Islet of Langerhans (tissue), 1 donor: ENCODE measurements around the gene NEK7.

Experiments used
- FAIRE-seq: peaks from one replicate; lab custom pipeline; 2011; peaks lifted over from hg19 to GRCh38; lab: Jason Lieb, UNC

The NEK7 gene

DNA sequence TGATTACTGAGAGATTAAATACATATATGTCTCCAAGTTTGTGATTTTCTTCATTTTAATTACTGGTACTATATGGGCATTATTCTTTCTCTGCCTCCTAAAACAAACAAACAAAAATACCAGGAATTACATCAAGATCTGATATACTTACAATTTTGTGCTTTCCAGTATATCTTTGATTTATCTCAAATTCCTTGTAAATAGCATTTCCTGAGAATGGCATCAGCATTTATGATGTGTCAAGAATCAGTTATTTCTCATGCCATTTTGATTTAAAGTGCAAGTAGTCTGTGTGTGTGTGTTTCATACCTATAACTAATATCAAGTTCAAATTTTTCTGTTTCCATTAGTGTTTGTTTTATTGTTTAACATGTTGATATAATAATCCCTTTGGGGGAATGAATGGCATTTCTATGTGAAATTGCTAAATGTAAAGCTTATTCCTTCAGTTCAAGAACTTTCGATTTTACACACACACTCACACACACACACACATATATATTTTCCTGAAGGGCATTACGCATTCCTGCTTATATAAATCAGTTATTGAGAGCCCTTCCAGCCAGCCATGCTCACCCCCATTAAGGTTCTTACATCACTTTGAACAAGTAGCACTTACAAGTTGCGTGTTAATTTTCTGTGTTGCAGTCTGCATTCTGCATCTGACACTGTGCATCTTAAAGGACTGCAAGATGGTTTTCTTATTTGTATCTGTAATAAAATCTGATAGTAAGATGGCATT lies 102.7 kb downstream of the NEK7 start:
- FAIRE-seq: no peak

DNA sequence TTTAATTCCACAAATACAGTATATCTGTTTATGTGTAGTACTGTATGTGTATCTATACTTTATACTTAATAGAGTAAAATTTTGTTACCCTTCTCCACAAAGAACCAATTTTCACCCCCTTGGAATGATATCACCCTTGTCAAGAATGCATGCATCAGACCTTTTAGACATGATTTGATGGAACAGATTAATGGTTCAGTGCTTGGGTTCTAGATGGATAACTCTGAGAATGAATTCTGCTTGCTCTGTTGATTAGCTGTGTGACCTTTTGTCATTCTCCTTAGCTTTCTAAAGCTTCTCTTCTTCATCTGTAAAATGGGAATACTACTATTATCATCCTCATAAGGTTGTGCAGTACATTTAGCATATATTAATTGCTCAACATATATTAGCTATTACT lies 105.1 kb downstream of the NEK7 start:
- FAIRE-seq: no peak

DNA sequence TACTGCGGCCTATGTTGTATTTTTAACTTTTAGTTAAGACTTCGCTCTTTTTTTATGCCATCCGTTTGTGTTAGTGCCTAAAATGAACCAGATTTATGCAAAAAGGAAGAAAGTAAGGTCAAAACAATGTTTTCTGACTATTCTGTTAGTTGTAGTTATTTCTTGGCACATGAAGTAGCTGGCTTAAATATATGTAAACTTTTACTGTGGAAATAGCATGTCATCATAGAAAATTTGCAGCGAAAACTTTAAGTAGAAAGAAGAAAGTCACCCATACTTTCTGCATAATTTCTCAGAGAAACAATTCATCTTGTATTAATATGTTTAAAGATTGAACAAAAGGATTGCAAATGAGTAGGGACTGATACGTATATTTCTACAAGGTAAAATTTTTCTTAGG lies 106.4 kb downstream of the NEK7 start:
- no peak for FAIRE-seq

DNA sequence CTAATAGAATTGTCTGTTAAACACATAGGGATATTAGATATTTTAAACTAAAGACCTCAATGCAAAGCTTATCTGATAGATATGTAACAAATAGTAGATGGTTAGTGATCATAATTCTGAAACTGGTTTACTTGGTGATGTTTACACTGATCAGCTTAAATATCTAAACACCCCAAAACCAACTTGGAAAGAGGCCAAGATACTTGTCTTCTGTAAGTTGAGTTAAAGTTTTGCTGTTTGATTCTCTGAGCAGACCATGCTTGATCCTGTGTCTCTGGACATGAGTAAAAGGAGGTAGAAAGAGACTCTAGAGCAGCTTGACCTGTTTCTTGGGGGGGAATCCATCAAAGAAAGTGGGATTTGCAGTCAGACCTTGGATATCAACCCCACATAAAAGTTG lies 107.5 kb downstream of the NEK7 start:
- no peak for FAIRE-seq

DNA sequence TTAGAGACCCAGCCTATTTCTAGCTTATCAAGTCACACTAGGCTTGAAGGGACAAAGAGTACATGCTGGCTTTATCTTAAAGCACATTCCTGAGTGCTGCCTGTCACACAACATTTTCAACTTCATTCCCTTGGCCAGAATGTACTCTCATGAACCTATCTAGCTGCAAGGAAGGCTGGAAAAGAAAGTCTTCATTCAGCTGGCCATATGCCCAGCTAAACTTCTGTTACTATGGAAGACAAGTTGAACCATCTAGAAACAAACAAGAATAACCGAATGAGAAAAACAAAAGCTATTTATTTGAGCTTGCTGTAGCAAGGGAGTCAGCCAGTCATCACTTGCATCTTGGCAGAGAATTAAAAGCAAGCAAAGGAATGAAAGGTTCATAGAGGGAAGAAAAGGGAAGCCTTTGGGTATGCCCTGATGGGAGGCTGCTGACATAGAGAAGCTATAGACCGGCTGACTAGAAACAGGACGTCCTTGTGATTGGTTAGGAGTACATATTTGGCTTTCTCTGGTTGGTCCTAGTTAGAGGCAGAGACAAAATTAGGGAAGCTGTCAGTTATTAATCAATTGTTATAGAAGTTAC lies 108.4 kb downstream of the NEK7 start:
- no peak for FAIRE-seq

DNA sequence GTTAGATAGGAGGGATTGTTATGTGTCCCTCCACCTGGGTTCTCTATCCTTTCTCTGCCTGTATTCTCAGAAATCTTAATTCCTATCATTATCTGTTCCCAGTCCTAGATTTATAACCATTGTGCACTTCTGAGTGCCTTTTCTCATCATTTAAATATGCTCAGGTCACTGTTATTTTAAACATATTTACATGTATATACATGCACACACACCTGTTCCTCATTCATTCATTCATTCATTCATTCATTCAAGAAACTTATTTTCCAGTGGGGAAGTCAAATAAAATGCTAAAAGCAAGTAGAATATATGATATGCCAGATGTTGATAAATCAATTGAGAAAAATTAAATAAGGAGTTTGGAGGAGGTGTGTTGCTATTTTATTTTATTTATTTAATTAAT lies 110.3 kb downstream of the NEK7 start:
- FAIRE-seq: no peak

DNA sequence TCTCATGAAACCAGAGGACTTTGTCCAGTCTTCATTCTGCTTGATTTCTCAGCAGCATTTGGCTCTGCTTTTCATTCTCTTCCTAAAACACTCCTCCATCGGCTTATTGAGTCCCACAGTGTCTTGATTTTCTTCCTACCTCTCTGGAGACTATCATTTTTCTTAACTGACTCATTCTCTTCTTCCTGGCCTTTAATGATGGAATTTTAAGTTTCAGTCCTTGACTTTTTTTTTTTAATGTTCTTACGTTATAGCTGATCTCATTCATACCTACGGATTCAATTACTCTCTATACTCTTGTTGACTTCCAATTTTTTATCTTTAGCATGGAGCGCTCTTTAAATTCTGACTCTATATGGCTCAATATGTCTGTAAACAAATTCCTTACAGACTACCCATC lies 111.1 kb downstream of the NEK7 start:
- FAIRE-seq: no peak

DNA sequence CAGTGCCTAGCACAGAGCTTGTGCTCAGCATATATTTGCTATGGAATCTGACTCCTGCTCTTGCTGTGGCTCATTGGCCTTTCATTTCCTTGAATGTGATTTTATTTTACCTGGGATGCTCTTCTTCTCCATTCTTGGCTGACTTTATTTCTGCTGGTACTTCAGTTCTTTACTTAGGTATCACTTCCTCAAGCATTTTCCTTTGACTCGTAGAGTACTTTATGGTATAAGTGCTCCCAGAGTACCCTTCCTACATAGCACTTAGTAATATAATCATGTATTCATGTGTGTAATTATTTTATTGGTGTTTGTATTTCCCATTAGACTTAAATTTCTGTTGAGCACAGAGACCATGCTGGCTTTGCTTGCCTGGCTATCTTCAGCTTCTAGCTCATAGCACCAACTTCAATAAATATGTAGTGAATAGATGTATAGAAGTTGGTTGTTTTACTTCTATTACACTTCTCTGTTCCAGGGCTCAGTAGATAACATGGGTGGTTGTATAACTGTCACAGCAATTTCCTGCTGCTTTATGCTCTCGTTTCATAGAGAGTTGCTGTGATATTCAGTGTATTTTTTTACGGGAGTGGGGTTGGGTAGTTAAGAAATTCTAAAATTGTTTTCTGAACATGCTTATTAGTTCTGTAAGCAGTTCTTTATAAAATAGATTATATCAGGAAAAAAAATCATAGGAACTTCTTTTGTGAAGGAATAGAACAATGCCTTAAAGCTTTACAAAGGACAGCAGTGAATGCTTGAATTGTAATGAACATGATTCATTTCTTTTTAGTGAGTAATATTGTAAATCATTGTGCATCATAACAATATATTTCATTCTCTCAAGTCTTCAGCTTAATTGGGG lies 112.2 kb downstream of the NEK7 start:
- FAIRE-seq: no peak

DNA sequence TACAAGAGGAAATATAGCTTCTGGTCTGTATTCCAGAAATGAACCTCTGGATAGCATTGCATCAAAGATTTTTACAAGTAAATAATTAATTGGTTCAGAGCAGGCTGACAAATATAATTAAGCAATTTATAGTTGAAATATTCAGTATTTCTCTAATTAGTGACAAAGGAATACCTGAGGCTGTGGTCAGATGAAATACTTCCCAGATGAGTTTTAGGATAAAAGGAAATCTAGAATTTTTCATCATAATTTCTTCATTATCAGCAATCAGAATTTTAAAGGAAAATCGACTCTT lies 112.8 kb downstream of the NEK7 start:
- no peak for FAIRE-seq

DNA sequence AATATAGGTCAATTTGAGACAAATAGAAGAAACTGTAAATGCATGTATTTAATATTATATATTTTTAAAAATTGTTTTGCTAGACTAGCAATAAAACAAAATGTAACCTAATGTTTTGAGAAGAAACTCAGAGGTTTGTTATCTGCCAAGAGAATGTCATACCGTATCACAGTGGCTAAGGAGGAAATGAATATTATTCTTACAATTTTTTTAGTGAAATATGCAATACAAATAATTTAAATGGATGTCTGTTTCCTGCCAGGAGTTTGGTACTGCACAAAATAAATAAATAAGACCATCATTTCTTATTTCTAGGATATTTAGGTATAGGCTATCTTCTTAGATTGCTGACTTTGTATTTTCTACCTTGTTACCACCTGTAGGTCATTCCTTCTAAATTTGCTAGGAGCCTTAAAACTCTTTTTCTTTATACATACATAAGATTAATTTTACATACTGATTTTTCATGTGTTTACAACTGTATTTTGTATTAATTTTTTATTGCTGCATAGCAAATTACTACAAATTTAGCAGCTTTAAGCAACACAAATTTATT lies 113.6 kb downstream of the NEK7 start:
- peak; percentile 30 for FAIRE-seq

DNA sequence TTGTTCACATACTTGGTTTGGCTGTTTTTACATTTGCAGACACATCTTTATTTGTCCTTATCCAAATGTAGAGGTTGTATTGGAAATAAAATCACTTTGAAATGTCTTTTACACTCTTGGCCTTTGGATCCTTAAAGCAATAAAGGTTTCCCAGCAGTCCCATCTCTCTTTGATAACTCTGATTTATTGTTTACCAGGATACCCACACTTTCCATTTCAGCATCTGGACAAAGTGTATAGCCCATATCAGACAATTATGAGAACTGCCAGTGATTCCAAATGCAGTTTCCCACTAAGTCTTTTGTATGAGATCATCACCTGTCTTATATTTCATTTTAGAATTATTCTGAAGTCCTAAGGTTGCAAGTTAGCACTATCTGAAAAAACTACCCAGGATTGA lies 114.7 kb downstream of the NEK7 start:
- no peak for FAIRE-seq

DNA sequence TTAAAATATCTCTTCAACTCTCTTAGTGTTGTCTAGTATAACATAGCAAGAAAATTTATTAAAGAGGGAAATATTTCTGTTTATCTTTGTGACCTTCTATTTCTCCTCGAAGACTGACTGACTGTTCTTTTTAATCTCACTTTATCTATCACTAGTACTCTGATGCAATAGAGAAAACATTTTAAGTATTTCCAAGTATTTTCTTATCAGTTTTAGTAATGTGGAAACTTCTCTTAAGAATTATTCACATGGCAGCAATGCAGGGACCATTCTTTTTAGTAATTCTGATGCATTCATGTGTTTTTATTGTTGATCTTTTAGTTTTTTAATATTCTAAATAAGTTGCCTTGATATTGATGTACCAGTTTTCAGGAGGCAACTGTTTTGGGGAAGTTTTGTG lies 115.7 kb downstream of the NEK7 start:
- FAIRE-seq: no peak

DNA sequence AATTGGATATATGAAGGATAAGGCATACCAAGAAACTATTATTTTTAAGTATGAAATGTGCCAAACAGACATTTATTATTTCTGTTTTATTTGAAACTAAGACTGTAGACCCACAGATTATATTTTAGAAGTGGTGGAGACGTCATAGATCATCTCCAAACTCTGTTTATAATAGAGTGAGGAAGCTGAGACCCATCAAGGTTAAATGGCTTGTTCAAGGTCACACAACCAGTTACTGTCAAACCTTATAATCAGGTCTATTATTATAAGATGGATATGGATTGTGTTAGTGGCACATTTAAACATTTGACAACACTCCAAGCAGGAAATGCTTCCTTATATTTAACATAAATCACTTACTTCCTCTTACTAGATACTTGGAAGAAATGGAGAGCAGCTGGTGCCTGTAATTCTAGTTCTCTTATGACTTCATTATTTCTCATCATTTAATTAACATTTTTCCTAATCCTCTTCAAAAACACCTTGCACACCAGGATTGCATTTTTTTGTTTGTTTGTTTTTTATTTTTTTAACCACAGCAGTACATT lies 117.0 kb downstream of the NEK7 start:
- no peak for FAIRE-seq

DNA sequence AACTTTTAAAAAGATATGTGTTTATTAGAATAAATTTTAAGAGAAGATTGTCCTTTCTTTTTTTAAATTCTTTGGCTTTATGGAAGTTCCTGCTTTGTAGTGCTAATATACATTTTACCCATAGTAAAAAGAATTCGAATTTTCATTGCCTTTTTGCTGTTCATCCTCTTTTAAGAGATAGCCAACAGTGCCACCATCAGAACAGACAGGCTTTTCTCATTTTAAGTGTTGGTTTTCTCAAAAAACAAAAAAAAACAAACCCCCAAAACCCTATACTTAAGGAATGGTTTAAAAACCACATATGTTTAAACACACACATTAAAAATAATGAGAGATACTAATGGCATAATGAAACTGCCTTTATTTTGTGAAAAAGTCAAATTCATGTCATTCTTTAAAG lies 118.8 kb downstream of the NEK7 start:
- no peak for FAIRE-seq

DNA sequence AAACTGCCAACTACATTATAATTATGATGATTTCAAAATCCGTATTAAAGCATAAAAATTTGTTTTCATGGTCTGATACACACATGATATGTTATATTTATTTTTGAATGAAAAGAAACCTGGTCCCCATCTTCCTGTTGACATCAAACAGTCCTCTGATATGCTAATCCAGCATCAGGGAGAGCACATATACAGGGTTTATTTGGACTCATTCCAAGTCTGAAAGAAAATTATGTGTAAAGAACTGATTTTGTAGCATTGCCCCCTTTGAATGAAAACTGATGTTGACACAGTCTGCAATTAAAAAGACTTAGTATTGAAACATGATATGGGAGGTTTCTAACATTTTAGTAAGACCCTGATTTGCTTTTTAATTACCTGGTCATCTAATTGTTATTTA lies 119.4 kb downstream of the NEK7 start:
- peak; percentile 49 for FAIRE-seq

DNA sequence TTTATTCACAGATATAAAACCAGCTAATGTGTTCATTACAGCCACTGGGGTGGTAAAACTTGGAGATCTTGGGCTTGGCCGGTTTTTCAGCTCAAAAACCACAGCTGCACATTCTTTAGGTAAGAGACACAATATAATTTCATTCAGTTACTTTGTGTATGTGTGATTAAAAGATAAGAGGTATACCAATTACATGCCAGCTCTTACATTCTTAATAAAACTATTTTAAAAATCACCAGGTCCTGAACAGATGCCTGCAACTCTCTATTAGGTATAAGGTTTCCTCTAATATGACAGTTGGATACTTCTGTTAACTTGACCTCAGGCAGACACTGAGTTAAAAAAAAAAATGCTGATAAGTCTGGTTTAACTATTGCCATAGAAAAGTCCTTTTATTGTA lies 122.1 kb downstream of the NEK7 start:
- peak; percentile 36 for FAIRE-seq

DNA sequence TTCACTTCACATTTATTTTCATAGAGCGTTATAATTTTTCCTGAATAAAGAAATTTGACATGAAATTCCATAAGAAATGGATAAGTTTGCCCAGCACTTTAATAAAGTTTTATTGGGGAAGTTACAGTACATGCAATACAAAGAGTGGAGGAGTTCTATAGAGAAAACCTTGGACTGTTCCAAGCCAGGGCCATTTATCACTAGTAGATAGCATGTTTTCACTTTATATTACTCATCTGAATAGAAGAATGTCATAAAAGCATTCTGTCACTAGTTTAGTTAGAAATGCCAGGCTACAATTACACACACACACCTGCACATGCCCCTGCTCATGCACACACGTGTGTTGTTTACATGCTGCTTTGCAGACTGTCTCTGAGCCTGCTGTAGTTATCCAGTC lies 123.3 kb downstream of the NEK7 start:
- no peak for FAIRE-seq

DNA sequence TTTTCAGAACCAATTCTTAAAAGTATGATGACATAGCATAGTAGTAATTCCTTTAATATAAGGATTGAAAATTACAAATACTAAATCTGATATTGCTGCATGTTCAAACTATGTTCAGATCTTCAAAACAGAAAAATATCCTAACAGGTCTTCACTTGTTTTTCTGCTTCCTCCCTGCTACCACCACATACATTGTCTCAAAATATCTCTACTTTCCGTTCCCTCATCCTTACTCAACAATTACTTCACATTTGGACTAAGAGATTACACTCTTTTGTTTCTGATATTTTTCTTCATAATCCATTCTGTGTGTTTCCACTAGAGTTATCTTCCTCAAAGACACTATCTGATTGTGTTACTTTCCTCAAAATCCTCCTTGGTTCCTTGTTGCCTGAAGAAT lies 125.1 kb downstream of the NEK7 start:
- FAIRE-seq: no peak

DNA sequence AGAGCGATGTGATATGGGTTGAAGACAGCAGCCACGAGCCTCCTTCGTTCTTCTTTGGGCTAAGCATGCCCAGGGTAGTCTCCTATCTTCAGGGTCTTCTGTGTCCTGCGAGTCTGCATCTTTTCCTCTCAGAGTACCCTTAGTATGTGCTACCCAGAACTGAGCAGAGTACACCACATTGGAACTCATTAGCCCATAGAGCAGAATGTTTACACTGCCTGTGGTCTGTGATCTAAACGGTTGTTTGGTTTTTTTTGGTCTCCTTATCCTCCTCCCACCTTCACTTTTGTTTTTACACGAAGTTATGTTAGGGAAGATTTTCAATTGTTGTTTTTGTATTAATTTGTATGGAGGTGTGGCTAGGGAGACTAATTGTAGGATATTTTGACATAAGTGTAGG lies 126.4 kb downstream of the NEK7 start:
- FAIRE-seq: no peak

DNA sequence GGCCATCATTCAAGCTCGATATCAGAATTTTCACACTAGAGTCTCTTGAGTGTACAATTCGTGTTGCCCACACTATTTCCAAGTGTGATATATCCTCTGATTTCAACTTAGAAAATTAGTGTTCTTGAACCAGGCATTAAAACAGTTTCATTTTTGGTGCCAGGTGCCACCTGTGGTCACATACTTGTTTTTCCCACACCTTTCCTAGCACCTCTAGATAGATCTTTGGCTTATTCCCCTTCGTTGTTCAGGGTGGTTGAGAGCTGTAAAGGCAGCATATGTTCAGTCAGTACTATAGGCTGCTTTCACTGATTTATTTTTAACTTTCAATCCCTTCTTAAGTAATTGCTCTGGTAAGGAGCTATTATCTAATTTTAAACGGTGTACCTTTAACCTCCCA lies 131.1 kb downstream of the NEK7 start:
- FAIRE-seq: no peak

DNA sequence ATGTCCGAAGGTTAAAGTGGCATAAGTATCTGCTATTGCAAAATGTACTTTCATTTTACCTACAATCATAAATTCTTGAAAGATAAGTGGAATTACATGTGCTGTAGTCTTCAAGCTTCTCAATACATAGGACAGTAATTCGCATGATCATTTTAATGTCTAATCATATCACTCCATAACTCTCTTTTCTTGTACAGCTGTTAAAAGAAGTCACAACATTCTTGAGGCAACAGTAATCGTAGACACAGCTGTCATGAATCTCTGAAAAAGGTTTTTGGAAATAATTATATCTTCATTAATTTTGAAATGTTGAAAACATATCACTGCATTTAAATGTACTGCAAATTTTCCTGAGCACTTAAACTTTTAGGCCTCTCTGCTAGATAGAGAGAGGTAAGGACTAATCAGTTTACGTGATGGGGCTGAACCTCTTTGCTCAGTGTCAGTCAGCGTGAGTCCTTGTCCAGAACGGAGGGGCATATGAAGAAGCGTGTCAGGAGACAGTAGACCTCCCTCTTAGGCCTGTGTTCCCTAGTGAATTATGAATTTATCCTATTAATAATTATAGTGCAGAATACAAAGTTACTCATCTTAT lies 133.4 kb downstream of the NEK7 start:
- peak; percentile 38 for FAIRE-seq

DNA sequence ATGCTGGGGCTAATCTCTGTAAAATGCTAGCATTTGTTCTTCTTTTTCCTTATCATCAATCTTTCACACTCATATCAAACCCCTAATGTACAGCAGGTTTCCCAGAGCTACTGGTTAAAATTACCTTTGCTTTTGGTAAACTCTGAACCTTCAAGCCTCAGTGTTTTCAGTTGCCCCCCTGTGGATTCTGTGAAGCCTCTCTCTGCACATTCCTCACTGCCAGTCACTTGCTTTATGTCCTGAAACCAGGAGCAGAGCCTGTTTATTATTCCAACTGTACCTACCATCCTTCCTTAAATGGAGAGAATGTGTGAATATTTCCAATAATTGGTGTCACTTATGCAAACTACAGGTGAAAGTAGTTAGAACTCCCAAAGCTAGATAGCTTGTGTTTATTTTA lies 134.2 kb downstream of the NEK7 start:
- FAIRE-seq: no peak

DNA sequence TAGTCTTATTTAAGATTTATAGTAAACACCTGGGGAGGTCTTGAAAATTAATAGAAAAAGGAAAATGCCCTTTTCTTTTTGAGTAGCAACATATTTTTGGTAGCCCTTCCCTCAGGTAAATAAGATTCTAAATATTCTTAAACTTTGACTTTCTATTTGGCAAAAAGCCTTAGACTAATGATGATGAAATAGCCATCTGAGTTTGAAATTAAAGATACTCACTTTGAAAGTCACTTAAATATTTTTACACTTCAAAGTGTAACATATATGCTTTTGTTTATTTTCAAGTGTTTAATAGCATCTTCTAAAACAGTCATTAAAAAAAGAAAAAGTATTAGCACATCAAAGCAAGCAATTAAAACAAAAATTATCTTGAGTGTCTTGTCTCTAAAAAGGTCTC lies 135.1 kb downstream of the NEK7 start:
- FAIRE-seq: no peak
